ENCODE data around the gene CLEC1B.

DNA sequence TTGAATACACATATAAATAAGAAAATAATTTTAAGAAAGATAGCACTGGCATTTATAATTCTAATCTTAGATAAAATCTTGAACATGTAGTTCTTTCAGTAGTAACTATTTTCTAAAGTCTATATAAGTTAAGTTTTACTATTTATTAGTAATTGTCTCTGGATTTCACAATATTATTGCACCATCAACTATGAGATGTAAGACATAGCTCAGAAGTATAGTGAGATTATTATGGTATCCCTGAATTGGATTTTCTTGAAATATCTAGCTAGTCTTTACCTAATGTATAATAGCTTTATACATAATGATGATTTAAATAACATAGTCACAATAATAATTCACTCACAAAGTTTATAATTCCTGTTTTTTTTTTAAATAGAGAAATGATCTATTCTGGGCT, 21.0 kb downstream of the CLEC1B start:
- TF ChIP-seq, protein P1, sequence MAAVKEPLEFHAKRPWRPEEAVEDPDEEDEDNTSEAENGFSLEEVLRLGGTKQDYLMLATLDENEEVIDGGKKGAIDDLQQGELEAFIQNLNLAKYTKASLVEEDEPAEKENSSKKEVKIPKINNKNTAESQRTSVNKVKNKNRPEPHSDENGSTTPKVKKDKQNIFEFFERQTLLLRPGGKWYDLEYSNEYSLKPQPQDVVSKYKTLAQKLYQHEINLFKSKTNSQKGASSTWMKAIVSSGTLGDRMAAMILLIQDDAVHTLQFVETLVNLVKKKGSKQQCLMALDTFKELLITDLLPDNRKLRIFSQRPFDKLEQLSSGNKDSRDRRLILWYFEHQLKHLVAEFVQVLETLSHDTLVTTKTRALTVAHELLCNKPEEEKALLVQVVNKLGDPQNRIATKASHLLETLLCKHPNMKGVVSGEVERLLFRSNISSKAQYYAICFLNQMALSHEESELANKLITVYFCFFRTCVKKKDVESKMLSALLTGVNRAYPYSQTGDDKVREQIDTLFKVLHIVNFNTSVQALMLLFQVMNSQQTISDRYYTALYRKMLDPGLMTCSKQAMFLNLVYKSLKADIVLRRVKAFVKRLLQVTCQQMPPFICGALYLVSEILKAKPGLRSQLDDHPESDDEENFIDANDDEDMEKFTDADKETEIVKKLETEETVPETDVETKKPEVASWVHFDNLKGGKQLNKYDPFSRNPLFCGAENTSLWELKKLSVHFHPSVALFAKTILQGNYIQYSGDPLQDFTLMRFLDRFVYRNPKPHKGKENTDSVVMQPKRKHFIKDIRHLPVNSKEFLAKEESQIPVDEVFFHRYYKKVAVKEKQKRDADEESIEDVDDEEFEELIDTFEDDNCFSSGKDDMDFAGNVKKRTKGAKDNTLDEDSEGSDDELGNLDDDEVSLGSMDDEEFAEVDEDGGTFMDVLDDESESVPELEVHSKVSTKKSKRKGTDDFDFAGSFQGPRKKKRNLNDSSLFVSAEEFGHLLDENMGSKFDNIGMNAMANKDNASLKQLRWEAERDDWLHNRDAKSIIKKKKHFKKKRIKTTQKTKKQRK (IDR thresholded peaks at IDR 0.05; ENCODE audit: low read depth, low read length) = no peak
- TF ChIP-seq SRF (IDR thresholded peaks at IDR 0.05; ENCODE audit: low read depth in 2 of 2, low read length in 2 of 2) = no peak
- TF ChIP-seq NBN (IDR thresholded peaks at IDR 0.05) = no peak
- no peak for TF ChIP-seq DPF2 (IDR thresholded peaks at IDR 0.05)
- TF ChIP-seq CEBPB (IDR thresholded peaks at IDR 0.05; ENCODE audit: borderline replicate concordance in 1 of 2, low read depth in 2 of 2, low read length in 2 of 2) = no peak
- TF ChIP-seq CHD4 (IDR thresholded peaks at IDR 0.05) = no peak
- TF ChIP-seq SREBF2 (IDR thresholded peaks at IDR 0.05; ENCODE audit: low read length) = no peak
- no peak for TF ChIP-seq ESRRA (IDR thresholded peaks at IDR 0.05; ENCODE audit: low read length)
- TF ChIP-seq, protein P2, sequence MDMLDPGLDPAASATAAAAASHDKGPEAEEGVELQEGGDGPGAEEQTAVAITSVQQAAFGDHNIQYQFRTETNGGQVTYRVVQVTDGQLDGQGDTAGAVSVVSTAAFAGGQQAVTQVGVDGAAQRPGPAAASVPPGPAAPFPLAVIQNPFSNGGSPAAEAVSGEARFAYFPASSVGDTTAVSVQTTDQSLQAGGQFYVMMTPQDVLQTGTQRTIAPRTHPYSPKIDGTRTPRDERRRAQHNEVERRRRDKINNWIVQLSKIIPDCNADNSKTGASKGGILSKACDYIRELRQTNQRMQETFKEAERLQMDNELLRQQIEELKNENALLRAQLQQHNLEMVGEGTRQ (IDR thresholded peaks at IDR 0.05; ENCODE audit: borderline replicate concordance, low read depth, low read length) = no peak
- TF ChIP-seq, protein P3, sequence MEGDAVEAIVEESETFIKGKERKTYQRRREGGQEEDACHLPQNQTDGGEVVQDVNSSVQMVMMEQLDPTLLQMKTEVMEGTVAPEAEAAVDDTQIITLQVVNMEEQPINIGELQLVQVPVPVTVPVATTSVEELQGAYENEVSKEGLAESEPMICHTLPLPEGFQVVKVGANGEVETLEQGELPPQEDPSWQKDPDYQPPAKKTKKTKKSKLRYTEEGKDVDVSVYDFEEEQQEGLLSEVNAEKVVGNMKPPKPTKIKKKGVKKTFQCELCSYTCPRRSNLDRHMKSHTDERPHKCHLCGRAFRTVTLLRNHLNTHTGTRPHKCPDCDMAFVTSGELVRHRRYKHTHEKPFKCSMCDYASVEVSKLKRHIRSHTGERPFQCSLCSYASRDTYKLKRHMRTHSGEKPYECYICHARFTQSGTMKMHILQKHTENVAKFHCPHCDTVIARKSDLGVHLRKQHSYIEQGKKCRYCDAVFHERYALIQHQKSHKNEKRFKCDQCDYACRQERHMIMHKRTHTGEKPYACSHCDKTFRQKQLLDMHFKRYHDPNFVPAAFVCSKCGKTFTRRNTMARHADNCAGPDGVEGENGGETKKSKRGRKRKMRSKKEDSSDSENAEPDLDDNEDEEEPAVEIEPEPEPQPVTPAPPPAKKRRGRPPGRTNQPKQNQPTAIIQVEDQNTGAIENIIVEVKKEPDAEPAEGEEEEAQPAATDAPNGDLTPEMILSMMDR (IDR thresholded peaks at IDR 0.05 in 2 of 3, conservative IDR thresholded peaks at IDR 0.05 in 1 of 3; ENCODE audit: control insufficient read depth in 2 of 3, extremely low read depth in 1 of 3, insufficient read depth in 1 of 3, low read depth in 3 of 3, low read length in 3 of 3) = no peak
- no peak for TF ChIP-seq HDAC6 (IDR thresholded peaks at IDR 0.05; ENCODE audit: unreplicated experiment)
- no peak for TF ChIP-seq SP1 (IDR thresholded peaks at IDR 0.05; ENCODE audit: low read depth, low read length)
- no peak for TF ChIP-seq SIN3A (IDR thresholded peaks at IDR 0.05; ENCODE audit: low read depth, low read length)
- TF ChIP-seq EGR1 (IDR thresholded peaks at IDR 0.05; ENCODE audit: borderline replicate concordance in 1 of 2, low read depth in 2 of 2, low read length in 2 of 2) = no peak
